PFSK-1 (cell line): Measurements from ENCODE around the gene ATG16L1.
A peak's percentile ranks its signal among the peaks of the same experiment; 100 is the strongest.

Experiments
- FOXP2 ChIP-seq: optimal IDR thresholded peaks from 2 replicates; pipeline ENCODE3; 2011; ENCODE audit warnings: borderline replicate concordance, control low read depth, inconsistent platforms; ENCODE audit not compliant: insufficient read depth; ENCODE audit errors: extremely low read length, extremely low read depth
- POLR2AphosphoS5 ChIP-seq: IDR thresholded peaks from 2 replicates; pipeline ENCODE4 v1.6.1; 2012; ENCODE audit warnings: low read depth, mild to moderate bottlenecking, control low read depth, low read length, moderate library complexity
- TAF1 ChIP-seq: IDR thresholded peaks from 2 replicates; pipeline ENCODE4 v1.6.1; 2012; ENCODE audit warnings: low read length, control low read depth, borderline replicate concordance; ENCODE audit not compliant: insufficient read depth
- TF ChIP-seq, protein P1 (sequence below), 2 experiments: IDR thresholded peaks; 2 replicates each; pipeline versions ENCODE4 v1.6.1 to v1.8.0; 2011 to 2012; ENCODE audit warnings: low read depth in 2 of 2, low read length in 2 of 2, control low read depth in 1 of 2, inconsistent platforms in 1 of 2, mild to moderate bottlenecking in 1 of 2, moderate library complexity in 1 of 2; ENCODE audit not compliant: insufficient read depth in 1 of 2

DNA sequence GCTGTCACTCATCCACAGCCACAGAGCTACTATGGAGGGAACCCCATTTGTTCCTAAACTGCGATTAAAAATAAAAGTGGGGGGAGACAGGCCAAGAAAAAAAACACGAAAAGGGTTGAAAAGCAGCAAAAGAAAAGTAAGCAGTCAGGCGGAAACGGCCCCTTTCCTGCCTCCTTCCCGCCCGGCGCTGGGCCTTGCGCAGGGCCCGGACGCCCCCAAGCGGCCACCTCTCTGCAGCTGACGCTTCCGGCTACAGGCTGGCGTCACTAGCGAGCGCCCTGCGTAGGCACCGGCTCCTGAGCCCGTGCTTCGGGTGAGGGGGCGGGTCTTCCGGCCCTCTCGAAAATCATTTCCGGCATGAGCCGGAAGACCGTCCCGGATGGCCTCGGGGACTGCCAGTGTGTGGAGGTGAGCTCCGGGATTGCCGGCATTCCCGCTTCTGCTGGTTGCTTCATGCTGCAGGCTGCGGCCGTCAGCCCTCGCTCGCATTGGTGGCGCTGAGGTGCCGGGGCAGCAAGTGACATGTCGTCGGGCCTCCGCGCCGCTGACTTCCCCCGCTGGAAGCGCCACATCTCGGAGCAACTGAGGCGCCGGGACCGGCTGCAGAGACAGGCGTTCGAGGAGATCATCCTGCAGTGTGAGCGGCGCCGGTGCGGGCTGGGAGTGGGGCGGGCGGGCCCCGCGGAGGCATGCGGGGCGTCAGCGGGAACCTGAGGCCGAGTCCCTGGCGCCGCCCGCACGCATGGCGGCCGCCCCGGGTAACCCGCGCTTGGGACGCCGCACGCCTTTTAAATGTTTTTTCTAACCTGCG lies at the start of gene ATG16L1:
- peak; percentile 70 for TF ChIP-seq FOXP2
- peak; percentile 68 for TF ChIP-seq POLR2AphosphoS5
- TF ChIP-seq, protein P1, sequence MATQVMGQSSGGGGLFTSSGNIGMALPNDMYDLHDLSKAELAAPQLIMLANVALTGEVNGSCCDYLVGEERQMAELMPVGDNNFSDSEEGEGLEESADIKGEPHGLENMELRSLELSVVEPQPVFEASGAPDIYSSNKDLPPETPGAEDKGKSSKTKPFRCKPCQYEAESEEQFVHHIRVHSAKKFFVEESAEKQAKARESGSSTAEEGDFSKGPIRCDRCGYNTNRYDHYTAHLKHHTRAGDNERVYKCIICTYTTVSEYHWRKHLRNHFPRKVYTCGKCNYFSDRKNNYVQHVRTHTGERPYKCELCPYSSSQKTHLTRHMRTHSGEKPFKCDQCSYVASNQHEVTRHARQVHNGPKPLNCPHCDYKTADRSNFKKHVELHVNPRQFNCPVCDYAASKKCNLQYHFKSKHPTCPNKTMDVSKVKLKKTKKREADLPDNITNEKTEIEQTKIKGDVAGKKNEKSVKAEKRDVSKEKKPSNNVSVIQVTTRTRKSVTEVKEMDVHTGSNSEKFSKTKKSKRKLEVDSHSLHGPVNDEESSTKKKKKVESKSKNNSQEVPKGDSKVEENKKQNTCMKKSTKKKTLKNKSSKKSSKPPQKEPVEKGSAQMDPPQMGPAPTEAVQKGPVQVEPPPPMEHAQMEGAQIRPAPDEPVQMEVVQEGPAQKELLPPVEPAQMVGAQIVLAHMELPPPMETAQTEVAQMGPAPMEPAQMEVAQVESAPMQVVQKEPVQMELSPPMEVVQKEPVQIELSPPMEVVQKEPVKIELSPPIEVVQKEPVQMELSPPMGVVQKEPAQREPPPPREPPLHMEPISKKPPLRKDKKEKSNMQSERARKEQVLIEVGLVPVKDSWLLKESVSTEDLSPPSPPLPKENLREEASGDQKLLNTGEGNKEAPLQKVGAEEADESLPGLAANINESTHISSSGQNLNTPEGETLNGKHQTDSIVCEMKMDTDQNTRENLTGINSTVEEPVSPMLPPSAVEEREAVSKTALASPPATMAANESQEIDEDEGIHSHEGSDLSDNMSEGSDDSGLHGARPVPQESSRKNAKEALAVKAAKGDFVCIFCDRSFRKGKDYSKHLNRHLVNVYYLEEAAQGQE (IDR thresholded peaks at IDR 0.05; ENCODE audit: insufficient read depth in 1 of 2, low read depth in 2 of 2, low read length in 2 of 2), result peak; percentile 43 to 48; a peak in 2 of 4 replicates
- TF ChIP-seq TAF1, result peak; percentile 65; the same call in 1 of the 2 replicates
